Inflammatory macrophage treated with lipopolysaccharide for 4 hours (primary cell): ENCODE results near the gene COPE.
"Not testable (repeated sequence)": the region's sequence is repeated elsewhere in the genome, so short reads cannot be mapped to it uniquely, and the experiment has no call there.

ENCODE experiments used
- DNase-seq: peaks from one replicate; pipeline ENCODE4 v3.0.0-alpha.2; 2020

The COPE gene

DNA sequence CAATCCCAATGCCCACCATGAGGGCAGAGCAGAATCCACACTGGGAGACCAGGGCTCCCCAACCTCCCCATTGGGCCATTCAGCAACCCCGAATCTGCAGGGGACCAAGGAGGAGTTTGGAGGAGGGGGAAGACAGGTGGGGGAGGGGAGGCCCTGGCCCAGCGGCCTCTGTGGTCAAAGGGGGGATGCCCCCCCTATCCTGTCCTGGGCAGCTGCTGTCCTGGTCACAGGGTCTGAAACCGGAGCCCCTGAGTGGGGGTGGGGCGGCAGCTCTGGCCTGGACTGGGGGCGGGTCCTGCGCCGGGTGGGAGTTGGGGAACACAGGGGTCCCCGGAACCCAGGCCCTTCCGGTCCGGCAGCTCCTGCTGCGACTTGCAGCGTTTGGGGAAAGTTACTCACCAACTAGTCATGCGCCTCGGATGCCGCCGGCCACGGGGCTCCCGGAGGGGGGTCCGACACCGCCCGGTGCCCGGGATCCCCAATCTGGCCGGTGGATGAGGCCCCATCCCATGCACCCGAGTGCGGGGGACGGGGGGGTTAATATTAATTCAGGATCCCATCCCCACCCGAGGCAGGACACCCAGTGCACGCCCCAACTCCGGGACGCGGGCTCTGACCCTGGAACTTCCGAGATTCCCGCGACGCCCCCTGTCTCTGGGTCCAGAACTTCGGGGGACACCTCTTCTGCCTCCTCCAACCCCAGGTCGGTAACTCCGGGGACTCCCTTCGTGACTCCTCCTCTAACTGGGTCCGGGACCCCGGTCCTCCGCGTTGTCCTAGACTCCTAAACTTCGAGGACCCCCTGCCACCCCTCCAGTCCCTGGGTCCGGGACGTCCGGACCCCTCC is 21.0 kb upstream of the COPE start:
- peak; percentile 45 for DNase-seq

DNA sequence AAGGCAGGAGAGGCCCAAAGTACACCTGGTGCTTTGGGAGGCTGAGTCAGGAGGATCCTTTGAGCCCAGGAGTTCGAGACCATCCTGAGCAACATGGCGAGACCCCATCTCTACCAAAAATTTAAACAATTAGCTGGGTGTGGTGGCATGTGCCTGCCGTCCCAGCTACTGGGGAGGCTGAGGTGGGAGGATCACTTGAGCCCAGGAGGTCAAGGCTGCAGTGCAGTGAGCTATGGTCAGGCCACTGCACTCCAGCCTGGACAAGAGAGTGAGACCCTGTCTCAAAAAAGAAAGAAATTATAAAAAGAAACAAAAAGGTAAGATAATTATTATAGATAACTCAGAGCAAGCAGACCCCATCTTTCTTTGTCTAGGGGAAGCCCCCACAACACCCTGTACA is 20.0 kb upstream of the COPE start:
- no peak for DNase-seq

DNA sequence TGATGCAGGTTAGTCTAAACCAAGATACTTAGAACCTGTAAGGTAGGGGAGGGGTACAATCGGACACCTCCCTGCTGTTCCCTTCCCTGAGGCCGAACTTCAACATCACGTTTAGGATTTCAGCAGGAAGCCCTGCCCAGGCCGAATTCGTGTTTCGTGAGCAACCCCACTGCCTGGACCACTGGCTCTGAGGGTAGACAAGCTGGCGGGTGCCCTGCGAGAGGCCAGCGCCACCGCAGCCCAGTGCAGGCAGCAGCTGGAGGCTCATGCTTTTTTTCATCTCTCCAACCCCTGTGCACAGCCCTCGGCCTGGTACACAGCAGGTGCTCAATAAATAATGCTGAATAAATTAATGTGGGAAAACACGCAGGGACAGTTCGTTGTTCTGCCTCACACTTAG is 14.1 kb upstream of the COPE start:
- no peak for DNase-seq

DNA sequence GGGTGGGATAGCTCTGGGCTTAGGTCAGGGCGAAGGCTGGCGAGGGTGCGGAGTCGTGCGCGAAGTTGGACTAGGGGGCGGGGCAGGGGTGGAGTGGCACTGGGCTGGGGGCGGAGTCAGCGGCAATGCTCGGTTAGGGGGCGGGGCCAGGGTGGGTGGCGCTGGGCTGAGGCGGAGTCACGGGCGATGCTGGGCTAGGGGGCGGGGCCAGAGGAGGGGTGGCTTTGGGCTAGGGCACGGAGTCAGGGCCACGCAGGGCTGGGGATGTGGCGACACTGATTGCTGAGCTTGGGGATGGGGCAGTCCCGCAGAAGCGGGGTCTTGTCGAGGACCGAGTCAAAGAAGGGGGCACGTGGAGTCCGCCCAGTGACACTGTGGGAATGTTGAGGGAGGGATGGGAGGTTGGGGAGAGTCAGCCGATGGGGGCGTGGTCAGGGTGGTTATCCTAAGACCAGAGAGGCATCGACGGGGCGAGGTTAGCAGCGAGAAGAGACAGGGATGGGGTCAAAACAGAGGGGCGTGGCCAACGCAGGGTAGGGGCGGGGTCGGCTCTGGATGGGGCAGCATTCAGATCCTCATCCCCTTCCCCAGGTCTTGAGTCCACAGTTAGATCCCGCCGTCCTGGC is 13.1 kb upstream of the COPE start:
- peak; percentile 82 for DNase-seq

DNA sequence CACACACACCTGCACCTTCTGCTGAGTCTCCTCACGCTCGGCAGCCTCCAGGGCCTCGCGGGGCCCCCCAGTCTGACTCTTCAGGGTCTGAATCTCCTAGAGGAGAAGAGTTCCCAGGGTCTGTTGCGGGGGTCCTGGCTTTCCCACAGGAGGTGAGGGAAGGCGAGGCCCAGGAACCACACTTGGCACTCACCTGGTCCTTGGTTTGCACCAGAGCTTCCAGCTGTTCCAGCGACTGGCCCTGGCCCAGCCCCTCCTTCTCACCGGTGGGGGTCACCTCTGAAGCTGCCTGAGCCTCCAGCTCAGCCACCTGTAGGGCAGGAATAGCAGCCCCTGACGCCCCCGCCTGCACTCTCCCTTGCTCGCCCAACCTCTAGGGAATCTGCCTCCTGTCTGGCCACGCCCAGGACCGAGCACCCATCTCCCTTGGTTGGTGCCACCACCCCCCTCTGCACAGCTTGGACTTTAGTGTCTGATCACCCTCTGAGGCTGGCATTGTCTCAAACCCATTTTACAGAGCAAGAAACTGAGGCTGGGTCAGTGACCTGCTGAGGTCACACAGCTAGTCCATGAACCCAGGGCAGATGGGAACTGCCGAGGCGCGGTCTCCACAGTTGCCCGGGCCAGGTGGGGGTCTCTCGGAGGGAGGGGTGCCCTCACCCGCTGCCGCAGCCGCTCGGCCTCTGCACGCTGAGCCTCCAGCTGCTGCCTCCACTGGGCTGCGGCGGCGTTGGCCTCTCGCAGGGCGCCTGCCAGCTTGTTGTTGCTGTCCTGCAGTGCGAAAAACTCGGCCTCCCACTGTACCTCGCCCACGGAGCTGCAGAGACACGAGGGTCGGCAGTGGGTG is 12.4 kb upstream of the COPE start:
- no peak for DNase-seq

DNA sequence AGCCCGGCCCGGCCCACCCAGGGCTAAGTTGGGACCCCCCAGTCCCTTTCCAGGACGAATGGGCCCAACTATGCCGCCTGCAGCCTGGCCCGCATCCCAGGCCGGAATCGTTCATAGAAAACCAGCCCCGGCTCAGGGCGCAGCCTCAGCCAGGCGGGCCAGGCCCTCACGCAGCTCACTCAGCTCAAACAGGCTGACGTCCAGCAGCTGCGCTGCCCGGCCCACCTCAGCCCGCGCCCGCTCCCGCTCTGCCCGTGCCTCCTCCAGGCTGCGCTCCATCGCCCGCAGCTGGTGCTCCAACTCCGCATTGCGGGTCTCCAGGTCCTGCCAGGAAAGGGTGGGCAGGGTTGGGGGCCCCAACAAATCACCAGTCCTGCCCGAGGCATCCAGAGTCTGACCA is 10.1 kb upstream of the COPE start:
- DNase-seq, result no peak

DNA sequence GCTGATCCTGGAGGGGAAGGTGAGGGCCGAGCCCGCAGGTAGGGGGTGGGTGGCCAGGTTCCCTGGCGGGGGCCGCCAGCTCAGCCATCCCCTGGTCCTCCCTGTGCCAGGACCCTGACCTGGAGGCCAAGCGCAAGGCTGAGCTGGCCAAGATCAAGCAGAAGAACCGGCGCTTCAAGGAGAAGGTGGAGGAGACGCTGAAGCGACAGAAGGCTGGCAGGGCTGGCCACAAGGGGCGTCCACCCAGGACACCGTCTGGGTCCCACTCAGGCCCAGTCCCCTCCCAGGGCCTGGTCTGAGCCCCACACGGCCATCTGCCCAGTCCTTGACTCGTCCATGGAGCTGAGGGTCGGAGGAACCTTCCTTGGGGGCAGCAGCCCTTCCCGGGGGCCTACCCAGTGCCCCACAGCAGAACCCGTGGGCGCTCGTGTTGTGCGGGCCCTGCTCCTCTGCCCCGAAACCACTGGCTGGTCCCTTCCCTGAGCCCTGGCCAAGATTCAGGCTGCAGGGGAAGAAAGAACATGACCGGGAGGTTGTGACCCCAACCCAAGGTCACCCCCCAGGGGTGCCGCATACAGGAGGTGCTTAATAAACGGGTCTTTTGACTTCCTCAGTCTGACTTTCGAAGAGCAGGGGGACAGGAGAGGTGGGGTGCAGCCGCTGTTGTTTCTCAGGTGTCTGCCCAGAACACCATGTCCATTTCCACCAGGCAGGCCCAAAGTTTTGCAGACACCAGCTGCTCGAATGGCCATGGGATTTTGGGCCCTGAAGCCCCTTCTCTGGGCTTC is 9.0 kb upstream of the COPE start:
- DNase-seq, result no peak

DNA sequence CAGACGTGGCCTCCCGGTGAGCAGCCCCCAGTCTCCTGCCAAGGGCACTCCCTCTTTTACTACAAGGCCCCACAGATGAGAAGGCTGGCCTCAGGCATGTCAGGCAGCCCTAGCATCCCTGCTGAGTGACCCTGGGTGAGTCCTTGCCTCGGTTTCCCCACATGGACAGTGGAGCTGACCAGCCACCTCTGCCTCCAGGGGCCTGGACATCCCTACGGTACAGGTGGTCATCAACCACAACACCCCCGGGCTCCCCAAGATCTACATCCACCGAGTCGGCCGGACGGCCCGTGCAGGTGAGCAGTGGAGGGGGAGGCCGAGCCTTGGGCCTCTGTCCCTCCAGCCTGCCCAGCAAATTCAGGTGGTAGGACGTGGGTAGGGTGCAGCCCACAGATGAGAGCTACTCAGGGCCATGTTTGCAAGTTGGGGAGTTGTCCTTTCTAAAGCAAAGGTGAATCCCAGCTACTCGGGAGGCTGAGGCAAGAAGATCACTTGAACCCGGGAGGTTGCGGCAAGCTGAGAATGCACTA is 5.6 kb upstream of the COPE start:
- DNase-seq, result no peak

DNA sequence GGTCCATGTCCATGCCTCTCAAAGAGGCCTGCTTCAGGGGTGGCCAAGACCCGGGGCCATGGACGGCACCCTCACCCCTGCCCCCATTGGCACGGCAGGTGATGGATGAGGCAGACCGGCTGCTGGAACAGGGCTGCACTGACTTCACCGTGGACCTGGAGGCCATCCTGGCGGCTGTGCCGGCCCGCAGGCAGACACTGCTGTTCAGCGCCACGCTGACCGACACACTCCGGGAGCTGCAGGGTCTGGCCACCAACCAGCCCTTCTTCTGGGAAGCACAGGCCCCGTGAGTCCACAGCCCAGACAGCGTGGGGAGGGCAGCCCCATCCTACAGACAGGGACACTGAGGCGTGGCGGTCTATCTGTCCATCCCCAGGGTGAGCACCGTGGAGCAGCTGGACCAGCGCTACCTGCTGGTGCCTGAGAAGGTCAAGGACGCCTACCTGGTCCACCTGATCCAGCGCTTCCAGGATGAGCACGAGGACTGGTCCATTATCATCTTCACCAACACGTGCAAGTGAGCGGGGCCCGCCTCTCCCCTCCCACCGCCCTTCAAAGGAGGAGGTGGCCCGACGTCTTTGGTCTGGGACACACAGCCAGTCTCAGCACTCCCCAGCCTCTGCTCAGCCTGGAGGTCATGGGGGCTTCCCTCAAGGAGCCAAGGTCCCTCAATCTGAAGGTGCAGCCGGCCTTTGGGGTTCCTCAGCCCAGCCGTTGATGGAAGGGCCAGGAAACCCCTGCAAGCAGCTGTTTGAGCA is 3.2 kb upstream of the COPE start:
- no peak for DNase-seq

DNA sequence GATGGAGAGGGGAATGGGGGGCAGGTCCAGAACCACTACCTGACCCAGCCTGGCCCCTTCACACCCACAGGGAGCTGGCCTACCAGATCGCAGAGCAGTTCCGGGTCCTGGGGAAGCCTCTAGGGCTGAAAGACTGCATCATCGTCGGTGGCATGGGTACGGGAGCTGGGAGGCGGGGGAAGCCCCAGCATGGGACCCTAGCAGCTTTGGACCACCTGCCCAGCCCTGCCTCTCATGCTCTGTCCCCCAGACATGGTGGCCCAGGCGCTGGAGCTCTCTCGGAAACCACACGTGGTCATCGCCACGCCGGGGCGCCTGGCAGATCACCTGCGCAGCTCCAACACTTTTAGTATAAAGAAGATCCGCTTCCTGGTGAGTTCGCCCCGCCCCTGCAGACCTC is 2.4 kb upstream of the COPE start:
- no peak for DNase-seq

DNA sequence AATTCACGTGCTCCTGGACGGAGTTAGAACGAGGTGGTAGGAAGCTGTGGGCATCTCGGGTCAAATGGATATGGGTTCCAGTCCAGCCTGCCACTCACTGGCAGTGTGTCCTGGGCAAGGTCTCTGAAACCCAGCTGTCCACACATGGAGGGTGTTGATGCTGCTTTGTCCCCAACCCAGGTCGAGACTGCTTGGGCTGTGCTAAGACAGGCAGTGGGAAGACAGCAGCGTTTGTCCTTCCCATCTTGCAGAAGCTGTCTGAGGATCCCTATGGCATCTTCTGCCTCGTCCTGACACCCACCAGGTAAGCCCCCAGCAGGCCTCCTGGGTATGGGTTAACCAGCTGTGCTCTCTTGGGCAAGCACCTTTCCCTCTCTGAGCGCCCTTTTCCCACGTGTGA is 1.2 kb upstream of the COPE start:
- no peak for DNase-seq

DNA sequence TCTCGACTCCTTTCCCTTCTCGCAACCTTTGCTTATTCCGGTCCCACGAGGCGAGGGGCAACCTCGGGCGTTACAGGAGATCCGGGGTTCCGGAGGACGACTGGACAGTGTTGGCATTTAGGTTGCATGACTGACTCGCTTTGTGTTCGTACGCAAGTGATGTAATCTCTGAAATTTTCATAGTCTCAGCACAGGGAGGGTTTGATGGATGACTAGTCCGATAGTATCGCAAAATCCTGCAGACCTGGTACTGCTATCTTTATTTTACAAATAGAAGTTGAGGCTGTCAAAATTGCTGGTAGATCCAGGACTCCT is 670 bp upstream of the COPE start:
- peak; percentile 11 for DNase-seq

DNA sequence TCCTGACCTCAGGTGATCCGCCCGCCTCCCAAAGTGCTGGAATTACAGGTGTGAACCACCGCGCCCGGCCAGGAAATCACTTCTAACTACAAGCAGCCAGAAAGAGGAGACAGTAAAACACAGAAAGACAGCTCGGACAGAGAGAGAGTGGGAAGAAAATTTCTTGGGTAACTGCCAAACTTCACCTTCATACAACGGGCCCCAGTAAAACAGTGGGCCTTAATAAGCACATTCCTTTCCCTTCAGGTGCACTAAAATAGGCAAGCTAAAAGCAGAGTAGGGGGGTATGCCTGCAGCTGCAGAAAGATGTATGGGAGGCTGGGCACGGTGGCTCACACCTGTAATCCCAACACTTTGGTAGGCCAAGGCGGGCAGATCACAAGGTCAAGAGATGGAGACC is 1.6 kb downstream of the COPE start:
- not testable (repeated sequence) for DNase-seq

DNA sequence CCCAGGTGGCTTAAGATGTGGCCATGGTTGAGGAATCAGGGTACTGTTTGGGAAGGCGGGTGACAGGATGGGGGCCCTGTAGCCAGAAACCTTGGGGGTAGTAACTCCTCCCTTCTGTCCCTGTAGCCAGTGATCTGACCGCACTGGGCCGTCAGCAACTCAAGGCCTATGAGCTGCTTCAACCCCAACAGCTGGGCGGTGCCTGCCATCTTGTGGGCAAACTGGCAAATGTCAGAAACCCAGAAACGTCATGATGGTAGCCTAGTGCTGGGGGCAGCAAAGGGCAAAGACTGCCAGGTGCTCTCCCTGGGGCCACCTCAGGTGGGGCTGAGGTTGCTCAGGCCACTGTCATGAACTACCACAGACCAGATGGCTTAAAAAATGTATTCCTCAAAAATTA is 3.5 kb downstream of the COPE start:
- DNase-seq, result peak; percentile 44

DNA sequence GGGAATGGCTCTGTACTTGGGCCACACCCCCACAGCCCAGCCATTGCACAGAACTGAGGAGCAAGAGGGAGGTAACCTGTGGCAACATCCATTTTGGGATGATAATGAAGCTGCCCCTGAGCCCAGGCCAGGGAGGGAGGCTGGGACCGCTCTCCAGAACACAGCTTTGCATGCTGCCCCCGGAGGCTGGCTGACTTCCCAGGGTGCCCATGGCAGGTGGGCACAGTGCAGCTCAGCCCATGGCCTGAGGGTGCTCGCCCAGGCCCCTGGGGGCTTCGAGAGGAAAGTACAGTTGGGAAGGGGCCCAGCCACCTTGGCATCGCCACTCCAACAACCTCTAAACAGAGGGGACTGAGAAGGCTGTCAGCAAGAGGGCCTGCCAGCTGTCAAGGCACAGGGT is 5.7 kb downstream of the COPE start:
- DNase-seq, result no peak

DNA sequence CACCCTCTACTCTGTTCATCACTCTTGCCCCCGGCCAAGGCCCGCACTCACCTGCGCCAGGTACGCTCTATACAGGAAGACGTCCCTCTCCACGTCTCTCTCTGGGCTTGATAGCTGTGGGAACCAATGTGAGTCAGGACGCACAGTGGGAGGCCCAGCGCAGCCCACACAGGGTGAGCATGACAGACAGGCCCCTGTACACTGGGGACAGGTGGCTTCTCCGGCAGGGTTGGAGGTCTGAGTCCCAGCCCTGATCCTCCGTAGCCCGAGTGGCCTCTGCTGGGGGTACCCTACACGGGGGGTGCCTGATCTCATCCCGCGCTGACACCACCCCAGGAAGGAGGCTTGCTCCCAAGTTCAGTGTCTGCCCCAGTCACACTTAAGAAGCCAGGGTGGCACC is 6.3 kb downstream of the COPE start:
- DNase-seq, result no peak

DNA sequence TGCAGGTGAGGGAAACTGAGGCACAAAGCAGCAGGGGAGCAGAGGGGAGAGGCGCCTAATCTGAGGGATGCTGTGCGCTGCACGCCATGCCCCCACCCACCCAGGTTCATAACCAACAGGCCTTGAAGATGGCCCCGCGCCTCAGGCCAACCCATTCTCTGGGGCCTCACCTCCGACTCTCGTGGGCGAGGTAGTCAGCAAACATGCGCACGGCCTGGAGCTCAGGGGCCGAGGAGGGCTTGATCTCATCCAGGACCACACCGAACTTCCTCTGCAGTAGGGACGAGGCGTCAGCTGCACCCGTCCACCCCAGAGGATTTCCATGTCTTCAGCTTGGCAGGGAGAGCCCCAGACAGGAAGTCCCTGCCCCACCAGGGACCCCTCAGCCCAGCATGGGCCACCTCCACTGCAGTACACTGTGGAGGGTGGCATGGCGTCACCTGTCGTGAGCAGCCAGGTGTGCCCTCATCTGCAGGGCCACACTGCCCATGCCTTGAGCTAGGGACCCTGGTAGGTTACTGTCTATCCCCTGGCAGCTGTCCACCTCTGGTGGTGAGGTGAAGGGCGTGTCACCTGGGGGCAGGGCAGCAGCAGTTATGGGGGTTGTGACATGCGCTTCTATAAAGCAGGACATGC is 8.3 kb downstream of the COPE start:
- no peak for DNase-seq

DNA sequence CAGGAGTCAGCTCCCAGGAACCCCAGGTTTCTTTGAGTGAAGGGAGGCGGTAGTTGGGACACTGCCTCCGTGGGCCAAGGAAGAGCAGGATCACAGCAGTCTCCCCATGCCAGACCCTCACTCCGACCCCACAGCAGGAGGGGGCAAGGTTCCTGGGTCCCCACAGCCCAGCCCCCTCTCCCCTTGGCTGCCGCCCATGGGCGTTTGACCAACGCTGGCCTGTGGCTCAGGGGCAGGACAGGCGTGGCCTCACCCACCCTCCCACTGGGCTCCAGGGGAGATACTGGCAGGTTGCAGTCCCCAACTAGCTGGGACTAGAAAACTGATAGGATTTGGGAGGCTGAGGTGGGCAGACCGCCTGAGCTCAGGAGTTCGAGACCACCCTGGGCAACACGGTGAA is 9.2 kb downstream of the COPE start:
- DNase-seq, result no peak

DNA sequence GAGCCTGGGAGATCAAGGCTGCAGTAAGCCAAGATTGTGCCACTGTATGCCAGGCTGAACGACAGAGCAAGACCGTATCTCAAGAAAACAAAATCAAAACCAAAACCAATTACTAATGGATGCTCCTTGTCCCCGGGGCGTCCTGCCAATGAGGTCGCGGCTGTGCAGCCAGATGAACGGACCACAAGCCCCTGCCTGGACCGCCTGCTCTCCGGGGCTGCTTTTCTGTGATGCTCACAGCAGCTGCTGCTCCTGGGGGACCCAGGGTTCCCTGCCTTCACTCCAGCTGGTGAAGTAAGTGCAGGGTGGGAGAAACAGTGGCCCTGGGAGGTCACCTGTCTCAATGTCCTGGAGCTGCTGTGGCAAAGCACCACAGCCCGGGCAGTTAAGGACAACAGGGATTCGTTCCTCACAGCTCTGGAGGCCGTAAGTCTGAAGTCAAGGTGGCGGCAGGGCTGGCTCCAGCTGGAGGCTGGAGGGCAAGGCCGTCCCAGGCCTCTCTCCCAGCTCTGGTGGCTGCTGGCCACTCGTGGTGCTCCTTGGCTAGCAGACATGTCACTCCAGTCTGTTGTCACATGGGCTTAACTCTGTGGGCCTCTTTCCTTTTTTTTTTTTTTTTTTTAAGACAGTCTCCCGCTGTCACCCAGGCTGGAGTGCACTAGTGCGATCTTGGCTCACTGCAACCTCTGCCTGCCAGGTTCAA is 10.1 kb downstream of the COPE start:
- DNase-seq, result no peak

DNA sequence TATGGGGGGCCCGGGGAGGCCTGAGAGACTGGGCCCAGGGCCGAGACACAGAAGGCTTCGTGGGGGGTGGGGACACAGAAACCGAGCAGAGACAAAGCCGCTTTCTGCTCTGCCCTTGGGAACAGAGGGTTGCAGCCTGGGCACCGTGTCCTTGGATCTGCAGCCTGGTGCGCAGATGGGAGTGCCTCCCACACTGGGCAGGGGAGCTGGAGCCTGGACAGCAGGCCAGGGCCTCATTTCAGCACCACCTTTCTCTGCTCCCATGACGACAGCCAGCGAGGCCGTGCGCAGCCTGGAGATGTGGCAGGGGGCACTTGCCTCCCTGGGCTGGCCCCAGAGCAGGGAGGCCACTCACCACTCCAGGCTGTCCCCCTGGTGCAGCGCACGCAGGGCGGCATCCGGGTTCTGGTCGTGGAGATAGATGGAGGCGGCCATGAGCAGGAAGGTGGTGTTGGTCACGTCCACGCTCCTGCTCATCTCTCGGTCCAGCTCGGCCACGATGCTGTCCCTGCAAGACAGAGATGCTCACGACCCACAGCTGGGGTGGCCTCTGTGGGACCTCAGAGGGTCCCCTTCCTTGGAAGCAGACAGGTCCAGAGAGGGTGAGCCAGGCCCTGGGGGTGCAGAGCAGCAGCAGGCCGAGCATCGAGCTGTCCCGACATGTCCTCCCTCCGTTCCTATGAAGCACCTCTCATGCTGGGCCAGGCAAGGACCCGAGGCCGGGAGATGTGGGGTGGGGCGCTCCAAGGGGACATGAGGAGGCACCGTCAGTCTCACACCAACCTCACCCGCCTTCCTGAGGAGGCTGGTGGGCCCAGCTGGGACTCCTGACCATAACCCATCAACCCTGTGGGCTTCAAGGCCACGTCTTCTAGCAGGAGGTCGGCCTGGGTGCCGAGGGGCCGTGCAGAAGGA is 12.3 kb downstream of the COPE start:
- DNase-seq, result no peak
